Glomerular endothelial cell (primary cell): ENCODE data around the gene DNAJC8. TPM values are rescaled to one million over a fixed set of nuclear protein-coding genes. Genes with fewer than 3 reads are reported as not detected.

ENCODE experiments used
- DNase-seq: peaks from one replicate; pipeline ENCODE4 v3.0.0-alpha.2; 2011; ENCODE audit warnings: low read depth, low spot score; ENCODE audit errors: extremely low read depth
- total RNA-seq: library from RNA; depleted of rRNA; stranded (reverse); fragments of >200 nt; gene quantifications from 2 replicates; pipeline ENCODE4 v1.2.3, GENCODE V29; 2015

DNAJC8 gene
- total RNA-seq, 1 donor from 2014 or later, result 73.9 TPM

GRCh38 chr1:28173980-28174297 lies 58.9 kb downstream of the DNAJC8 start:
- DNase-seq, result no peak

- no peak for DNase-seq
Observed at GRCh38 chr1:28173151-28173979, 59.5 kb downstream of the DNAJC8 start.

GRCh38 chr1:28172713-28173150 lies 60.1 kb downstream of the DNAJC8 start:
- no peak for DNase-seq

GRCh38 chr1:28171246-28171645 lies 61.6 kb downstream of the DNAJC8 start:
- DNase-seq, result no peak

DNA sequence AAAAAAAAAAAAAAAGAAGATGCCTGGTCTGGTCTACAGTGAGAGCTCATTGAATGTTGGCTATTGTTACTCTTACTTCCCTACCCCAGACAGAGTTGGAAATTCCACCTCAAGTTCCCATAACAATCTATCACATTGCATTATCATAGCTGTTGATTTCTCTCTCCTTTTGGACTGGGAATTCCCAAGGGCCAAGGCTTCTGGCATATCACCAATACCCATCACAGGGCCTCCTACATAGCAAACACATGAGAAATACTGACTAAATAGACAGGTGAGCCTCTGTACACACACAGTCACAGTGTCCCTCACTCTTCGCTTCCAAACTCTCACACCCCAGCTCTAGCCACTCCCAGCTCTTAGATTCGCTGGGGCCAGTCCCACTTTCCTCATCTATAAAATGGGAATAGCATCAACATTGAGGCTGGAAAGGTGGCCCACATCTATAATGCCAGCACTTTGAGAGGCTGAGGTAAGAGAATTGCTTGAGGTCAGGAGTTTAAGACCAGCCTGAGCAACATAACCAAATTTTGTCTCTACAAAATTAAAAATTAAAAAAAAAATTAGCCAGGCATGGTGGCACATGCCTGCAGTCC lies 62.7 kb downstream of the DNAJC8 start:
- DNase-seq, result no peak

- no peak for DNase-seq
Observed at GRCh38 chr1:28163496-28164161, 69.2 kb downstream of the DNAJC8 start.

DNA sequence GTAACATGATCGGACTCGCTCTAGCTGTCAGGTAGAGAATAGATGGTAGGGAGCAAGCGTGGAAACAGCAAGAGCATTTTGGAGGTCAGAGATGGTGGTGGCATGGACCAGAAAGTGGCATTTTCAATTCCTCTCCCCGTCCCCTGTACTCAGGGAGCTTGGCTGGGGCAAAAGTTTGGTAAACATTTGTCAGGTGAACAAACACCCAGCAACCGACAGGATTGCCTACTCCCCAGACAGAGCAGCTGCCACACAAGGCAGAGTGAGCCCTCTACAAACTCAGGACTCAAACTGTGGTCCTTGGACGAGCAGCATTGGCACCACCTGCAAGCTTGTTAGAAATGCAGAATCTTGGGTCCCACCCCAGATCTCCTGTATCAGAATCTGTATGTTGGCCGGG lies 70.7 kb downstream of the DNAJC8 start:
- no peak for DNase-seq

- DNase-seq, result no peak
Observed at GRCh38 chr1:28161751-28162150, 71.1 kb downstream of the DNAJC8 start.

DNA sequence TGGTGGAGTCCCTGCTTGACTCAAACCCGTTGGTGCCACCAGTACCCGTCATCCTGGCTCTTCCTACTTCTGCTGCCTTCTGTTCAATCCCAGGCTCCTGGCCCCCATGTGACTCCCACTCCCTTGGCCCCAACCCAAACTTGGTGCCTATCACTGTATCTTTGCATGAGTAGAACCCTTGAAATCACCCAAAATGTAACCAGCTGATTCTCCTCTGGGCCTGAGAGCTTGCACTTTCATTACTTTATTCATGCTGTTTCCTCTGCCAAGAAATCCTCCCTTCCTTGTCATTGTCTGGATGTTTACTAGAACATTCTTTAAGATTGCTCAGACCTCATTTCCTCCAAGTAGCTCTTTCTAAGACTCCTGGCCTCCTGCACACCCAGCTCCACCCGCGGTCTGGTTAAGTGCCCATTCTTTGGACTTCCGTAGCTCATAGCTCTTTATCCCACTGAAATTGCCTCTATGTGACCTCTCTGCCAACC lies 72.0 kb downstream of the DNAJC8 start:
- peak; percentile 91 for DNase-seq

DNA sequence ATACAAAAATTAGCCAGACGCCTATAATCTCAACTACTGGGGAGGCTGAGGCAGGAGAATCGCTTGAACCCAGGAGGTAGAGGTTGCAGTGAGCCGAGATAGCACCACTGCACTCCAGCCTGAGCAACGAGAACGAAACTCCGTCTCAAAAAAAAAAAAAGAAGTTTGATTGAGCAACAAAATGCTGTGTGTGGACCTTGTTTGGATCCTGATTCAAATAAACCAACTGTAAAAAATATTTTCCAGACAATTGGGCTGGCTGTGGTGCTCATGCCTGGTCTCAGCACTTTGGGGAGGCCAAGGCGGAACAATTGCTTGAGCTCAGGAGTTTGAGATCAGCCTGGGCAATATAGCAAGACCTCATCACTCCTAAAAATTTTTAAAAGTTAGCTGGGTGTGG lies 73.1 kb downstream of the DNAJC8 start:
- DNase-seq, result no peak

DNA sequence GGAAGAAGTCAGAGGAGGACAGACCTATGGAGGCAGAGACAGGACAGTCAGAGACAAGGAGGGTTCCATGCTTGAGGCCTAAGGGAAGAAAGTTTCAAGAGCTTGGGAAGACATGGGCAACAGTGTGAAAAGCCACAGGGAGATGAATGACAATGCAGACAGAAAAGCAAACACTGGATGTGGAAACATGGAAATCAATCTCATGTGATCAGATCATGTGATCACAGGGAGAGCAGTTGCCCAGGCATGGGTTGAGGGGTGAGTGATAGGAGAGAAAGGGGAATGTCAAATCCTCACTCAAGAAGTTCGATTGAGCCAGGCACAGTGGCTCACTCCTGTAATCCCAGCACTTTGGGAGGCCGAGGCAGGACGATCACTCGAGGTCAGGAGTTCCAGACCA lies 73.6 kb downstream of the DNAJC8 start:
- DNase-seq, result no peak

- DNase-seq, result no peak
Observed at GRCh38 chr1:28157894-28158293, 74.9 kb downstream of the DNAJC8 start.

GRCh38 chr1:28156821-28157220 lies 76.0 kb downstream of the DNAJC8 start:
- no peak for DNase-seq

DNA sequence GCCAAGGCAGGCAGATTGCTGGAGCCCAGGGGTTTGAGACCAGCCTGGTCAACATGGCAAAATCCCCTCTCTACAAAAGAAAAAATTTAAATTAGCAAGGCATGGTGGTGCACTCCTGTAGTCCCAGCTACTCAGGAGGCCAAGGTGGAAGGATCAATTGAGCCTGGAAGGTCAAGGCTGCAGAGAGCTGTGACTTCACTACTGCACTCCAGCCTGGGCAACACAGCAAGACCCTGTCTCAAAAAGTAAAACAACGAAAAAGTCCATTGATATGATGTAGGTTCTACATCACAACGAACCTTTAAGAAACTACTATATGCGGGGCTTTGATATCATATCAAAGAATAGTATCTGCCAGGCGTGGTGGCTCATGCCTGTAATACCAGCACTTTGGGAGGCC lies 77.2 kb downstream of the DNAJC8 start:
- no peak for DNase-seq

- no peak for DNase-seq
Observed at GRCh38 chr1:28154078-28154594, 78.7 kb downstream of the DNAJC8 start.

Other genes with a start within 250 kb of the DNAJC8 start
- 15.5 and 20.2 TPM in 2 replicates for gene EYA3, start 144.4 kb downstream of the DNAJC8 start, total RNA-seq
- not detected in 2 replicates for gene PTAFR, start 56.3 kb downstream of the DNAJC8 start, total RNA-seq
- 289 and 305 TPM in 2 replicates for gene ATP5IF1, start 3.1 kb upstream of the DNAJC8 start, total RNA-seq
- 23.6 and 24.4 TPM in 2 replicates for gene SESN2, start 26.5 kb upstream of the DNAJC8 start, total RNA-seq
- 12.7 and 15.5 TPM in 2 replicates for gene MED18, start 96.0 kb upstream of the DNAJC8 start, total RNA-seq
- 16.6 and 25.9 TPM in 2 replicates for gene PHACTR4, start 136.7 kb upstream of the DNAJC8 start, total RNA-seq